ENCODE results near the gene VWF. TPM values are rescaled to one million over a fixed set of nuclear protein-coding genes. Genes with fewer than 3 reads are reported as not detected.
"Not testable (repeated sequence)": the region's sequence is repeated elsewhere in the genome, so short reads cannot be mapped to it uniquely, and the experiment has no call there.

VWF gene
- polyA plus RNA-seq, 2 donors: 14.8 to 38.4 TPM

GRCh38 chr12:6161124-6161882, 36.8 kb upstream of the VWF start:
- 61 to 65% methylated on average over 15 to 16 of the region's 16 CpGs for WGBS, 2 donors

GRCh38 chr12:6160049-6160649, 35.7 kb upstream of the VWF start:
- H3K27ac ChIP-seq (ENCODE audit: low read depth in 2 of 2, low read length in 1 of 2); H3K4me1 ChIP-seq (ENCODE audit: control insufficient read depth in 2 of 2, insufficient read depth in 2 of 2, low read length in 1 of 2); H3K27me3 ChIP-seq (ENCODE audit: control insufficient read depth in 1 of 2, insufficient read depth in 2 of 2, low read length in 2 of 2); H3K4me3 ChIP-seq (ENCODE audit: low read depth in 1 of 2, low read length in 2 of 2); H3K9me3 ChIP-seq (ENCODE audit: control insufficient read depth in 2 of 2, insufficient read depth in 1 of 2, low read depth in 1 of 2, low read length in 1 of 2); H3K36me3 ChIP-seq (ENCODE audit: control insufficient read depth in 2 of 2, insufficient read depth in 2 of 2, low read length in 1 of 2): not testable (repeated sequence)
- WGBS, 2 donors: 91 to 92% methylated on average over 19 of the region's 19 CpGs

More at GRCh38 chr12:6161124-6161882, 36.8 kb upstream of the VWF start:
- H3K27me3 ChIP-seq (ENCODE audit: control insufficient read depth in 1 of 2, insufficient read depth in 2 of 2, low read length in 2 of 2): no peaks in the 10 kb centered on the region
- H3K9me3 ChIP-seq (ENCODE audit: control insufficient read depth in 2 of 2, insufficient read depth in 1 of 2, low read depth in 1 of 2, low read length in 1 of 2): no peaks in the 10 kb centered on the region
- no peak overlapping the region for H3K27ac ChIP-seq (ENCODE audit: low read depth in 2 of 2, low read length in 1 of 2)
- no peak overlapping the region for H3K4me3 ChIP-seq (ENCODE audit: low read depth in 1 of 2, low read length in 2 of 2)
- no peaks in the 10 kb centered on the region for H3K4me1 ChIP-seq (ENCODE audit: control insufficient read depth in 2 of 2, insufficient read depth in 2 of 2, low read length in 1 of 2)
- H3K36me3 ChIP-seq (ENCODE audit: control insufficient read depth in 2 of 2, insufficient read depth in 2 of 2, low read length in 1 of 2): no peaks in the 10 kb centered on the region

DNA sequence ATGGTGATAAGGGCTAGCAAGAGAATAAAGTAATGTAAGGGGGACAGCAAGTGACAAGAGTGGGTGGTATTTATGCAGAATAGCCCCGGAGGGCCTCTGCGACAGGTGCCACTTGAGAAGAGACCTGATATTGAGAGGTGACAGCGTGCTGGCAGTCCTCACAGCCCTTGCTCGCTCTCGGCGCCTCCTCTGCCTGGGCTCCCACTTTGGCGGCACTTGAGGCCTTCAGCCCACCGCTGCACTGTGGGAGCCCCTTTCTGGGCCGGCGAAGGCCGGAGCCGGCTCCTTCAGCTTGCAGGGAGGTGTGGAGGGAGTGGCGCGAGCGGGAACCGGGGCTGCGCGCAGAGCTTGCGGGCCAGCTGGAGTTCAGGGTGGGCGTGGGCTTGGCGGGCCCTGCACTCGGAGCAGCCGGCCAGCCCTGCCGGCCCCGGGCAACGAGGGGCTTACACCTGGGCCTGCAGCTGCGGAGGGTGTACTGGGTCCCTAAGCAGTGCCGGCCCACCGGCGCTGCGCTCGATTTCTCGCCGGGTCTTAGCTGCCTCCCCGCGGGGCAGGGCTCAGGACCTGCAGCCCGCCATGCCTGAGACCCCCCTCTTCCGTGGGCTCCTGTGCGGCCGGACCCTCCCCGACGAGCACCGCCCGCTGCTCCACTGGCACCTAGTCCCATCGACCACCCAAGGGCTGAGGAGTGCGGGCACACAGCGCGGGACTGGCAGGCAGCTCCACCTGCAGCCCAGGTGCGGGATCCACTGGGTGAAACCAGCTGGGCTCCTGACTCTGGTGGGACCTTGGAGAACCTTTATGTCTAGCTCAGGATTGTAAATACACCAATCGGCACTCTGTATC, 34.9 kb upstream of the VWF start:
- 78 to 90% methylated on average over 27 to 50 of the region's 50 CpGs for WGBS, 2 donors
- not testable (repeated sequence) for H3K4me1 ChIP-seq (ENCODE audit: control insufficient read depth in 2 of 2, insufficient read depth in 2 of 2, low read length in 1 of 2); H3K27me3 ChIP-seq (ENCODE audit: control insufficient read depth in 1 of 2, insufficient read depth in 2 of 2, low read length in 2 of 2); H3K9me3 ChIP-seq (ENCODE audit: control insufficient read depth in 2 of 2, insufficient read depth in 1 of 2, low read depth in 1 of 2, low read length in 1 of 2); H3K27ac ChIP-seq (ENCODE audit: low read depth in 2 of 2, low read length in 1 of 2); H3K4me3 ChIP-seq (ENCODE audit: low read depth in 1 of 2, low read length in 2 of 2); H3K36me3 ChIP-seq (ENCODE audit: control insufficient read depth in 2 of 2, insufficient read depth in 2 of 2, low read length in 1 of 2)

- WGBS, 2 donors: 89 to 92% methylated on average over 11 of the region's 11 CpGs
- Histone ChIP-seq H3K27me3 (ENCODE audit: control insufficient read depth in 1 of 2, insufficient read depth in 2 of 2, low read length in 2 of 2) (no peaks in the 10 kb centered on the region), H3K36me3 (ENCODE audit: control insufficient read depth in 2 of 2, insufficient read depth in 2 of 2, low read length in 1 of 2) (no peaks in the 10 kb centered on the region), H3K4me3 (ENCODE audit: low read depth in 1 of 2, low read length in 2 of 2) (no peak overlapping the region), H3K4me1 (ENCODE audit: control insufficient read depth in 2 of 2, insufficient read depth in 2 of 2, low read length in 1 of 2) (no peaks in the 10 kb centered on the region), H3K9me3 (ENCODE audit: control insufficient read depth in 2 of 2, insufficient read depth in 1 of 2, low read depth in 1 of 2, low read length in 1 of 2) (no peaks in the 10 kb centered on the region), H3K27ac (ENCODE audit: low read depth in 2 of 2, low read length in 1 of 2) (no peak overlapping the region)
These were observed 34.3 kb upstream of the VWF start for GRCh38 chr12:6158749-6159148.

GRCh38 chr12:6158255-6158654, 33.8 kb upstream of the VWF start:
- no peaks in the 10 kb centered on the region for H3K9me3 ChIP-seq (ENCODE audit: control insufficient read depth in 2 of 2, insufficient read depth in 1 of 2, low read depth in 1 of 2, low read length in 1 of 2)
- 50 to 62% methylated on average over 4 of the region's 4 CpGs for WGBS, 2 donors
- H3K27me3 ChIP-seq (ENCODE audit: control insufficient read depth in 1 of 2, insufficient read depth in 2 of 2, low read length in 2 of 2): no peaks in the 10 kb centered on the region
- no peak overlapping the region for H3K4me3 ChIP-seq (ENCODE audit: low read depth in 1 of 2, low read length in 2 of 2)
- no peaks in the 10 kb centered on the region for H3K4me1 ChIP-seq (ENCODE audit: control insufficient read depth in 2 of 2, insufficient read depth in 2 of 2, low read length in 1 of 2)
- no peaks in the 10 kb centered on the region for H3K36me3 ChIP-seq (ENCODE audit: control insufficient read depth in 2 of 2, insufficient read depth in 2 of 2, low read length in 1 of 2)
- H3K27ac ChIP-seq (ENCODE audit: low read depth in 2 of 2, low read length in 1 of 2): no peak overlapping the region

GRCh38 chr12:6157482-6157881, 33.0 kb upstream of the VWF start:
- no peaks in the 10 kb centered on the region for H3K27me3 ChIP-seq (ENCODE audit: control insufficient read depth in 1 of 2, insufficient read depth in 2 of 2, low read length in 2 of 2)
- WGBS, 2 donors: 88 to 92% methylated on average over 4 of the region's 4 CpGs

GRCh38 chr12:6154730-6155459, 30.4 kb upstream of the VWF start:
- H3K9me3 ChIP-seq (ENCODE audit: control insufficient read depth in 2 of 2, insufficient read depth in 1 of 2, low read depth in 1 of 2, low read length in 1 of 2): no peaks in the 10 kb centered on the region
- H3K27ac ChIP-seq (ENCODE audit: low read depth in 2 of 2, low read length in 1 of 2): no peak overlapping the region
- no peaks in the 10 kb centered on the region for H3K4me1 ChIP-seq (ENCODE audit: control insufficient read depth in 2 of 2, insufficient read depth in 2 of 2, low read length in 1 of 2)
- no peaks in the 10 kb centered on the region for H3K27me3 ChIP-seq (ENCODE audit: control insufficient read depth in 1 of 2, insufficient read depth in 2 of 2, low read length in 2 of 2)
- no peak overlapping the region for H3K4me3 ChIP-seq (ENCODE audit: low read depth in 1 of 2, low read length in 2 of 2)
- WGBS, 2 donors: 81% methylated on average over 15 of the region's 15 CpGs
- H3K36me3 ChIP-seq (ENCODE audit: control insufficient read depth in 2 of 2, insufficient read depth in 2 of 2, low read length in 1 of 2): no peaks in the 10 kb centered on the region

More at GRCh38 chr12:6157482-6157881, 33.0 kb upstream of the VWF start:
- H3K9me3 ChIP-seq (ENCODE audit: control insufficient read depth in 2 of 2, insufficient read depth in 1 of 2, low read depth in 1 of 2, low read length in 1 of 2): no peaks in the 10 kb centered on the region
- no peaks in the 10 kb centered on the region for H3K4me1 ChIP-seq (ENCODE audit: control insufficient read depth in 2 of 2, insufficient read depth in 2 of 2, low read length in 1 of 2)
- no peaks in the 10 kb centered on the region for H3K36me3 ChIP-seq (ENCODE audit: control insufficient read depth in 2 of 2, insufficient read depth in 2 of 2, low read length in 1 of 2)
- H3K4me3 ChIP-seq (ENCODE audit: low read depth in 1 of 2, low read length in 2 of 2): no peak overlapping the region
- no peak overlapping the region for H3K27ac ChIP-seq (ENCODE audit: low read depth in 2 of 2, low read length in 1 of 2)

- not testable (repeated sequence) for H3K36me3 ChIP-seq (ENCODE audit: control insufficient read depth in 2 of 2, insufficient read depth in 2 of 2, low read length in 1 of 2); H3K4me3 ChIP-seq (ENCODE audit: low read depth in 1 of 2, low read length in 2 of 2); H3K9me3 ChIP-seq (ENCODE audit: control insufficient read depth in 2 of 2, insufficient read depth in 1 of 2, low read depth in 1 of 2, low read length in 1 of 2); H3K27me3 ChIP-seq (ENCODE audit: control insufficient read depth in 1 of 2, insufficient read depth in 2 of 2, low read length in 2 of 2); H3K27ac ChIP-seq (ENCODE audit: low read depth in 2 of 2, low read length in 1 of 2); H3K4me1 ChIP-seq (ENCODE audit: control insufficient read depth in 2 of 2, insufficient read depth in 2 of 2, low read length in 1 of 2)
- WGBS, 2 donors: 97% methylated on average over 15 of the region's 15 CpGs
These were observed 24.3 kb upstream of the VWF start for GRCh38 chr12:6148722-6149121.

DNA sequence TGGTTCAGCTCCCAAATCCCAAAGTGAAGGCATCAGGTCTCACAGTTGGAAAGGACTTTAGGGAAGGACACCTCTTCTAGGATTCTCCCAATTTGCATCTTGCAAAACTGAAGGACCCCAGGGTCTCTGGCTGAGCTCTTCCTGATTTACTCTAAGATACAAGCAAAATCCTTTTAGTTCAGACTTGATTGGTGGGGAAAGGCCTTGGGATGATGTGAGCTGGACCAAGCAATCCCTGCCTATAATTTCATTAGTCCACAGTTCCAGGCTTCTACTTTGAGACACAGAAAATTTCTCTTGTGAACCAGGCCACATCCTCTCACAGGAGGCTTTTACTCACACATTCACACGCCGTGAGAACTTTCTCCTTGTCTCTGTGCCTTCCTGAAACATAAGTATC, 23.6 kb upstream of the VWF start:
- Histone ChIP-seq H3K4me3 (ENCODE audit: low read depth in 1 of 2, low read length in 2 of 2) (no peak overlapping the region), H3K27ac (ENCODE audit: low read depth in 2 of 2, low read length in 1 of 2) (no peak overlapping the region), H3K4me1 (ENCODE audit: control insufficient read depth in 2 of 2, insufficient read depth in 2 of 2, low read length in 1 of 2) (no peaks in the 10 kb centered on the region), H3K9me3 (ENCODE audit: control insufficient read depth in 2 of 2, insufficient read depth in 1 of 2, low read depth in 1 of 2, low read length in 1 of 2) (no peaks in the 10 kb centered on the region), H3K27me3 (ENCODE audit: control insufficient read depth in 1 of 2, insufficient read depth in 2 of 2, low read length in 2 of 2) (no peaks in the 10 kb centered on the region), H3K36me3 (ENCODE audit: control insufficient read depth in 2 of 2, insufficient read depth in 2 of 2, low read length in 1 of 2) (no peaks in the 10 kb centered on the region)
- WGBS, 2 donors: 85 to 90% methylated on average over 2 of the region's 2 CpGs
